ENCODE data around the gene FUS.
"Not testable (repeated sequence)": the region's sequence is repeated elsewhere in the genome, so short reads cannot be mapped to it uniquely, and the experiment has no call there.

The FUS gene

GRCh38 chr16:31187808-31188189, 7.9 kb downstream of the FUS start:
- no peak for DNase-seq

- DNase-seq, result no peak
Observed at GRCh38 chr16:31188450-31189411, 8.8 kb downstream of the FUS start.

- no peak for DNase-seq
Observed at GRCh38 chr16:31189412-31189778, 9.5 kb downstream of the FUS start.

- DNase-seq, result no peak
Observed at GRCh38 chr16:31190061-31190460, 10.1 kb downstream of the FUS start.

GRCh38 chr16:31190818-31191444, 11.0 kb downstream of the FUS start:
- DNase-seq, result no peak

GRCh38 chr16:31191697-31192428, 11.9 kb downstream of the FUS start:
- DNase-seq, result no peak

GRCh38 chr16:31192856-31193642, 13.1 kb downstream of the FUS start:
- no peak for DNase-seq

GRCh38 chr16:31193874-31194273, 13.9 kb downstream of the FUS start:
- no peak for DNase-seq

- DNase-seq, result no peak
Observed at GRCh38 chr16:31194898-31195297, 15.0 kb downstream of the FUS start.

- DNase-seq, result not testable (repeated sequence)
Observed at GRCh38 chr16:31195861-31196260, 15.9 kb downstream of the FUS start.

GRCh38 chr16:31196324-31197088, 16.6 kb downstream of the FUS start:
- DNase-seq, result no peak

- DNase-seq, result no peak
Observed at GRCh38 chr16:31198207-31198882, 18.4 kb downstream of the FUS start.

- no peak for DNase-seq
Observed at GRCh38 chr16:31199430-31200041, 19.6 kb downstream of the FUS start.

GRCh38 chr16:31200111-31200510, 20.2 kb downstream of the FUS start:
- DNase-seq, result not testable (repeated sequence)

- peak; percentile 53 for DNase-seq
Observed at GRCh38 chr16:31200821-31201568, 21.1 kb downstream of the FUS start.

- DNase-seq, result peak; percentile 32
Observed at GRCh38 chr16:31201582-31202413, 21.9 kb downstream of the FUS start.

GRCh38 chr16:31202414-31203375, 22.8 kb downstream of the FUS start, which contains the start of gene PYCARD:
PYCARD (minus strand) TSS chr16:31202760; CDS start chr16:31202690, 70 bp downstream.
- DNase-seq, result peak; percentile 33
